Breast epithelium (tissue), 3 donors: ENCODE data around the gene CD302.

Experiments
- POLR2A ChIP-seq: fragments of 450-650 bp; IDR thresholded peaks from one replicate; pipeline ENCODE4 v1.6.1; 2016; ENCODE audit warnings: antibody characterized with exemption, mild to moderate bottlenecking, moderate library complexity
- POLR2AphosphoS5 ChIP-seq, 3 donors: sonication (generic); formaldehyde crosslinking; IDR thresholded peaks; one replicate each; pipeline ENCODE4 v1.6.1; 2017; ENCODE audit warnings: antibody characterized with exemption in 3 of 3

DNA sequence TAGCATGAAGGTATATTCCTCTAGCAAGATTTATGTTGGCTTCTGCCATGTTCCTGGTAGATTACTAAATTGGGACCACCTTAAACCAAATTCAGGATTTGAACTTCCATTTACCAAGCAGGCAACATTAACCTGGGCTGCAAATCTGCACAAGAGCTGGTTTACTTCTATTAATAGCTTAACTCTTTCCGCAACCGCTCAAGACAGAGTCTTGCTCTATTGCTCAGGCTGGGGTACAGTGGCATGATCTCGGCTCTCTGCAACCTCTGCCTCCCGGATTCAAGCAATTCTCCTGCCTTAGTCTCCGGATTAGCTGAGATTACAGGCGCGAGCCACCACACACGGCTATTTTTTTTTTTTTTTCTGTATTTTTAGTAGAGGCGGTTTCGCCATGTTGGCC is 77.3 kb downstream of the CD302 start:
- TF ChIP-seq POLR2AphosphoS5 (IDR thresholded peaks at IDR 0.05) (no peak), POLR2A (no peak)
